Measurements from ENCODE around the gene CTDP1.
A peak's percentile ranks its signal among the peaks of the same experiment; 100 is the strongest.

CTDP1 gene, protein sequence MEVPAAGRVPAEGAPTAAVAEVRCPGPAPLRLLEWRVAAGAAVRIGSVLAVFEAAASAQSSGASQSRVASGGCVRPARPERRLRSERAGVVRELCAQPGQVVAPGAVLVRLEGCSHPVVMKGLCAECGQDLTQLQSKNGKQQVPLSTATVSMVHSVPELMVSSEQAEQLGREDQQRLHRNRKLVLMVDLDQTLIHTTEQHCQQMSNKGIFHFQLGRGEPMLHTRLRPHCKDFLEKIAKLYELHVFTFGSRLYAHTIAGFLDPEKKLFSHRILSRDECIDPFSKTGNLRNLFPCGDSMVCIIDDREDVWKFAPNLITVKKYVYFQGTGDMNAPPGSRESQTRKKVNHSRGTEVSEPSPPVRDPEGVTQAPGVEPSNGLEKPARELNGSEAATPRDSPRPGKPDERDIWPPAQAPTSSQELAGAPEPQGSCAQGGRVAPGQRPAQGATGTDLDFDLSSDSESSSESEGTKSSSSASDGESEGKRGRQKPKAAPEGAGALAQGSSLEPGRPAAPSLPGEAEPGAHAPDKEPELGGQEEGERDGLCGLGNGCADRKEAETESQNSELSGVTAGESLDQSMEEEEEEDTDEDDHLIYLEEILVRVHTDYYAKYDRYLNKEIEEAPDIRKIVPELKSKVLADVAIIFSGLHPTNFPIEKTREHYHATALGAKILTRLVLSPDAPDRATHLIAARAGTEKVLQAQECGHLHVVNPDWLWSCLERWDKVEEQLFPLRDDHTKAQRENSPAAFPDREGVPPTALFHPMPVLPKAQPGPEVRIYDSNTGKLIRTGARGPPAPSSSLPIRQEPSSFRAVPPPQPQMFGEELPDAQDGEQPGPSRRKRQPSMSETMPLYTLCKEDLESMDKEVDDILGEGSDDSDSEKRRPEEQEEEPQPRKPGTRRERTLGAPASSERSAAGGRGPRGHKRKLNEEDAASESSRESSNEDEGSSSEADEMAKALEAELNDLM

GRCh38 chr18:79679552-79680099 is at the start of gene CTDP1:
Gene CTDP1 (plus strand): TSS chr18:79679803. CDS start chr18:79679948, 145 bp downstream.
- peak; percentile 78 for DNase-seq (ENCODE audit: low read depth)

DNA sequence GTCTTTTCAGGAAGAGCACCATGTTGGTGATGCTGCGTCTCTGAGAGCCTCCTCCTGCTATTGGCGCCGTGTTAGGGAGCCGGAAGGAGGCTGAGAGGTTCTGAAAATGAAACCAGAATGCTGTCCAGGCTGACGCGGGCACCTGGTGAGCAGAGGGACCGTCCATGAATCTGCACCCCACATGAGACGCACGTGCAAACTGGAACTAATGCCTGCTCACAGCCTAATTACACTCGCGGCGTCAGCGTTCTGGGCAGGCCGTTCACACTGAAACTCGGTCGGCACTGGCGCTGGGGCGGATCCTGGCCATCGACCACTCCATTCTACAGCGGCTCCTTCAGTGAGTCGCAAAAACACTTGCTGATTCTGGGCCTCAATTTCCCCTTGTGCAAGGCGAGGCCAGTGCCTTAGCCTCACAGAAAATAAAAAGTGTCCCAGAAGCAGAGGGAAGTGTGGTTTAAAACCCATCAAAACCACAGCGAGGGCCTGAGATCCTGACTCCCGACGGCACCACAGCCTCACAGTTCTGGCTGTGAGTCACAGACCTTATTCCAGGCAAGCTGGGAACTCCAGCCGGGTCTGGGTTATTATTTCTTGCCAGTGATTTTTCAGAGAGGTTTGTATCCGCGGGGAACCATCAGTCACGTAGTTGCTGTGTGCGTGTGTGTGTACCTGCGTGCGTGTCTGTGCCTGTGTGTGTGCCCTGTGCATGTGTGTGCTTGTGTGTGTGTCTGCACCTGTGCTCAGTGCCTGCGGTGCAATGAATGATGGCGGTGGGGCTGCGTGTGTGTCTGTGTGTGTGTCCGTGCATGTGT is 49.1 kb upstream of the CTDP1 start:
- DNase-seq (ENCODE audit: low read depth): no peak

DNA sequence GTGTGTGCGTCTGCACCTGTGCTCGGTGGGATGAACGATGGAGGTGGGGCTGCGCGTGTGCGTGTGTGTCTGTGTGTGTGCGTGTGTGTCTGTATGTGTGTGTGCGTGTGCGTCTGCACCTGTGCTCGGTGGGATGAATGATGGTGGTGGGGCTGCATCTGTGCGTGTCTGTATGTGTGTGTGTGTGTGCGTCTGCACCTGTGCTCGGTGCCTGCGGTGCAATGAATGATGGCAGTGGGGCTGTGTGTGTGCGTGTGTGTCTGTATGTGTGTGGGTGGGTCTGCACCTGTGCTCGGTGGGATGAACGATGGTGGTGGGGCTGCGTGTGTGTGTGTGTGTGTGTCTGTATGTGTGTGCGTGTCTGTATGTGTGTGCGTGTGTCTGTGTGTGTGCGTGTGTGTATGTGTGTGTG is 48.5 kb upstream of the CTDP1 start:
- no peak for DNase-seq (ENCODE audit: low read depth)

- DNase-seq (ENCODE audit: low read depth): no peak
Observed at GRCh38 chr18:79631761-79632446, 47.7 kb upstream of the CTDP1 start.

DNA sequence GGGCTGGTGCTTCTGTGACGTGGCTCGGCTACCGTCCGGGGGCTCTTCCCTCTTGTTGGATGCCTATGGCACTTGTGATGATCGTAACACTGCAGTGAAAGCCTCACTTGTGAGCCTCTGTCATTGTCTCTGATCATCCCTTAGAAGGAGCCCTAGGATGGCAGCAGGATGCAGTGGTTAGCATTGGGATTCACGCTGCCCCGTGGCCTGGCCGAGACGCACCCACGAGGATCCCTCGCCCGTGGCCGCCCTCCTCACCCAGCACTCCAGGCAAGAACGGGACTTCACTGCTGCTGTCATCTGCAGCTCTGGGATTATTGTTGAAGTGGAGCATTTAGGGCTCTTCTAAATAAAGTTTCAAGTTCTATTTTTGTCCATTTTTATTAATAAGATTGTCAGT is 46.8 kb upstream of the CTDP1 start:
- no peak for DNase-seq (ENCODE audit: low read depth)

DNA sequence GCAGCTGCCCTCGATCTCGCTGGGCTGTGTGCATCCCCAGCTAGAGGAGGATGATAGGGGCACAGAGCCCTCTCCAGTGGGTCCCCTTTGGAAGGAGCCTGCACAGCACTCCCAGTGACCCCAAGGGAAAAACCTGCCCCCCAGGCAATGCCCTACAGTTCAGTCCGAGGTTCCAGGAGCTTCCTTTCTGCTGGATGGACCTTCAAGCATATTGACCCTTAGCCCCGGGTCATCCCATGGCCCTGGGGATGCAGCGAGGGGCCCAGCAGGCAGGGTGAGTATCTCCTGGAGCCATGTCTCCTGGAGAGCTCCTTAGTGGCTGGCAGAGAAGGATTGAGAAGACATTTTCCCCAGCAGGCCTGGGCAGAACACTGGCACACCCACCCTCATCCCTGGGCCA is 45.4 kb upstream of the CTDP1 start:
- DNase-seq (ENCODE audit: low read depth): no peak

GRCh38 chr18:79634593-79635426 is 44.8 kb upstream of the CTDP1 start:
- DNase-seq (ENCODE audit: low read depth): no peak

GRCh38 chr18:79635427-79635726 is 44.2 kb upstream of the CTDP1 start:
- no peak for DNase-seq (ENCODE audit: low read depth)

DNA sequence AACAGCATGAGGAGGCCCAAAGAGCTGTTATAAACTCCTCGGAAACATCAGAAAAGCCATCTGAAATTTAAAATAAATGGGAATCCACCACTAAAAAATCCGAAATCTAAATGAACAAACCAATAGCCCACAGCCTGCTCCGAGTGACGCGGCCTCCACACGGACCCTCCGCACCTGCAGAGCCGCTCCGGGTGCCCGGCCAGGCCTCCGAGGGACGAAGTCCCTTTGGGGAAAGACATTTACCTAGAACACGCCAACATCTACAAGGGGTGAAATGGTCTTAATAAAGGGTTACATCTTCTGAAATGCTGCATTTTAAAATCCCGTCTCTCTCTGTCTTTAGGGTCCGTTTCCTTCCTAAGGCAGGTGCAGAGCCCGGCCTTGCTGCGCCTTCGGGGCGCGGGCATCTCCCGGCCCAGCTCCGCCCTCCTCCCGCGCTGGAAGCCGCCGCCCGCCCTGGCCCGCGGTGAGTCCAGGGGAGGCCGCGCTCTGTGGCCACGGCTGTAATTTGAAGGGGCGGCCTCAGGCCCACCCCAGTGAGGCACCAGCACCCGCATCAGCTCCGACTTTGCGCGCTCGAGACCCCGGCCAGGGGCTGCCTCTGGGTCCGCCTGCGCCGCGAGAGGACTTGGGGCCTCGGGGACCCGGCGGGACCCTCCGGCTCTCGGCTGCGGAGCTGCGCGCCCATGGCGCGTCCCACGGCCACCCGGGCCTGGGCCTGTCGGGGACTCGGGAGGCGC is 42.3 kb upstream of the CTDP1 start:
- no peak for DNase-seq (ENCODE audit: low read depth)

DNA sequence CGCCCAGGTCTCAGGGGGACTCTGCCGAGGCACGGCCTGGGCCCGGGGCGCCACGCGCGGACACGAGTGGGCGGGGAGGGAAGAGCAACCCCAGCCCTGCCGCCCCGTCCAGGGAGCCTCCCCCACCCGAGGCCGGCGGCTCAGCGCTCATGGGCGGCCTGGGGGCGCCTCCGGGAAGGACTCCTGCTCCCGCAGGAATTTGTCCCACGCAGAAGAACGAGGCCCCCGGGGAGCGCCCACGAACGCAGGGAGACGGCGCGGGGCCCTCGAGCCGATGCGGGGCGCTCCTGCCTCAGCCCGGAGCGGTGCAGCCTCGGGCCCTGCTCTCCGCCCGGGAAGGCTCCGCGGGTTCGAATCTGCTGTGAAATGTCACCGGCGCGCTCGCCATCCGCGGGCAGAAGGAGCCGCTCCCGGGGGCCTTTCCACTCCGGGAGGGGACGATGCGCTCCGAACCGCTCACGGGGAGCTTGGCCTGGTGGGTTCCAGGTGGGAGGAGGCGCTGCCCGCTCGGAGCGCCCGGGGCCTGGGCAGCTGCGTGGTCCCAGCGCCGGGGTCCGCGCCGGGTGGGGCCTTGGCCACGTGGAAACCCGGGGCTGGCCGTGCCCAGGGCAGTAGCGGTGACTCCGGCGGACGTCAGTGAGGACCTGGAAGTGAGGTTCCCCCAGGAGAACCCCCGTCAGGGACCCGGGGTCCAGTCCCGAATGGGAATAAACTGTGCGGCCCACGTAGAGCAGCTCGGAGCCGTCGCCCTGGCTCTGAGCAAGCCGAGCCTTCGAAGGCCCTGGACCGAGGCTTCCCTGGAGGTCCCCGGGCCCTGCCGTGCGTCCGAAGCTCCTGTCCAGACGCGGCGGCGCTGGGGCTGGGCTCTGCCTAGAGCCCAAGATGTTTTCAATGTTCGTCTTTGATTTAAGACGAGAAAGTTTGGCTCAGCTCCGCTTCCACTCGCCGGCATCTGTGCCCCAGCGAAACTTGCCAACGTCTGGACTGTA is 41.4 kb upstream of the CTDP1 start:
- no peak for DNase-seq (ENCODE audit: low read depth)

DNA sequence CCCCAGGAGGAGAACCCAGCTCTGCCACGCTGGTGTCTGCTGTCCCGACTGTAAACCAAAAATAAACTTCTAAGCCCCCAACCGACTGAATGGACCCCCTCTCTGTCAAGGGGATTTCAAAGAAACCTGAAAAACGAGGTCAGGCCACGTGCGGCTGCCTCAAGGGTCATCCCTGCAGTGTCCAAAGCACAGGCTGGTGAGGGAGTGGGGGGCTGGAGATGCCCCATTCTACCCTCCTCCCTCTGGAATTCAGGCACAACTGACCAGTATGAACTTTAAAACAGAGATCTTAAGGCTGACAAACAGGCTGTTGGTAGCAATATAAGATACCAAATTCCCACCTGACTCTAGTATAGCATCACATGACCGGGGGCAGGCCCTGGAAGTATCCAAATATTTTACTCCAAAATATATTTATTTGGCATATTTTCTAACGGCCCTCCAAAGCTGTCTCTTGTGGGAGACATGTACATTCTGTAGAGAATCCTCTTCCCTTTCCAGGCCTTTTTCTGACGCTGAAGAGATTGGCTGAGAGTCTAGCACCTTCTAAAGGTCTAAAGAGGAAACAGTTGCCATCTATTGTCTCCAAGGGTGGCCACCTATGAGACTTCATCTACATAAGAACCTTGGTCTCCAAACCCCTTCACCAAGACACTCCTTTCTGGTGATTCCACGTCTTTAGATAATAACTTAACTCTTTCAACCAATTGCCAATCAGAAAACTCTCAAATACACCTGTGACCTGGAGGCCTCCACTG is 40.4 kb upstream of the CTDP1 start:
- no peak for DNase-seq (ENCODE audit: low read depth)

- no peak for DNase-seq (ENCODE audit: low read depth)
Observed at GRCh38 chr18:79640064-79640672, 39.4 kb upstream of the CTDP1 start.

- no peak for DNase-seq (ENCODE audit: low read depth)
Observed at GRCh38 chr18:79640875-79641274, 38.7 kb upstream of the CTDP1 start.

DNA sequence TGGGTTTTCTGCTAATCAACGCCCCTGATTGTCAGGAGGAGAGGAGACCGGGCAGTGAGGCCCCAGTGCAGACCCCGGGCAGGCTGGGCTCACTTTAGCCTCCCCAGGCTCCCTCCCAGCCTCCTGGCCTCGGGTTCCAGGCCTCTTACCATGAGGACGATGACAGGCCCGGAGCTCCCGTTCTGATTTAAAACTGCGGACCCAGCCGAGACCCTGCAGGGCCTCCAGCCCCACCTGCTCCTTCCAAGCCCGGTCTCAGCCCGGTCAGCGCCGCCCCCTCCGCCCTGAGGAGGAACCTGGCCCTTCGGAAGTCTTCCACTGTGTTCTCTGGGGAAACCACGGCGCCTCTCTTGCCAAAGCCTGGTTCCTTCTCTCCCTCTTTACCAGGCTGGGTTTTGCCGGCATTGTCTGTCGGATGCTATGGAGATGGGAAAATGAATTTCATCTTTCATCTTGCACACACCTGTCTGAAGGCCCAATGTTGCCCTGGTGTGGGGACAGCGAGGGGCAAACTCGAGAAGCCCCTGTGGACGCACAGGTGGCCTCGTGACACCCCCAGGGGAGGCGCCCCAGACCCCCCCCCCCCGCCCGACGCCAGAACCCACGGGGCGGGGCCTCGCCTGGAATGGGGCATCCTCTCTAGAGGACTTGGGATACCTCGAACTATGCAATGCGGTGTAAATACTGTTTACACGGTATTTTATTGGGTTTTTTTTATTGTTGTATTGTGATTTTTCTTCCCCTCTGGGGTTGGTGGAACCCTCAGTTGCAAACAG is 37.7 kb upstream of the CTDP1 start:
- no peak for DNase-seq (ENCODE audit: low read depth)

DNA sequence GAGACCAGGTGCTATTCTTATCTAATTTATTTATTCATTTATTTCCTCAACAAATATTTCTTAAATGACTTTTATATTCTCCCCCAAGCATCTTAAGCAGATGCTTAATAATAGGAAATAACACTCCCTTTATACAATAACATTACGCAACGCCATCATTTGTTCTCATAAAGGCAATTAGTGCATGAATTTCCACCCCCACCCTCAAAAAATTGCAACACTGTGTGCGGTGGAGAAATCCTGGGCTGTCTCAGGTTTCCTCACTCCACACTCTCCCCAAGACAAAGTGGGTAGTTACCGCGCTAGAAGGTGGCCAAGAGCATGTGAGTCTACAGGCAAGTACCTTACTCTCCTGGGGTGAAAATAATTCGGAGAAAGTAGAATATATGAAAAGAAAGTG is 37.0 kb upstream of the CTDP1 start:
- no peak for DNase-seq (ENCODE audit: low read depth)
